Stimulated activated CD8-positive, alpha-beta memory T cell treated with anti-CD3 and anti-CD28 coated beads, Interleukin-4, amount 100 ng/mL, for 1 hour (primary cell): ENCODE data around the gene LHX8.
"Not testable (repeated sequence)": the region's sequence is repeated elsewhere in the genome, so short reads cannot be mapped to it uniquely, and the experiment has no call there.

ENCODE experiments used
- DNase-seq, 2 donors: peaks; one replicate each; pipeline ENCODE4 v3.0.0-alpha.2; 2020; ENCODE audit warnings: low read depth in 2 of 2, low spot score in 1 of 2

Gene LHX8

GRCh38 chr1:75133750-75134646 is at the start of gene LHX8:
Gene LHX8, plus strand, starts transcription at chr1:75134388. Its CDS starts 2,227 bp downstream, at chr1:75136615.
- no peak for DNase-seq

- DNase-seq: no peak
Measured at GRCh38 chr1:75085931-75086330, 48.3 kb upstream of the LHX8 start.

DNA sequence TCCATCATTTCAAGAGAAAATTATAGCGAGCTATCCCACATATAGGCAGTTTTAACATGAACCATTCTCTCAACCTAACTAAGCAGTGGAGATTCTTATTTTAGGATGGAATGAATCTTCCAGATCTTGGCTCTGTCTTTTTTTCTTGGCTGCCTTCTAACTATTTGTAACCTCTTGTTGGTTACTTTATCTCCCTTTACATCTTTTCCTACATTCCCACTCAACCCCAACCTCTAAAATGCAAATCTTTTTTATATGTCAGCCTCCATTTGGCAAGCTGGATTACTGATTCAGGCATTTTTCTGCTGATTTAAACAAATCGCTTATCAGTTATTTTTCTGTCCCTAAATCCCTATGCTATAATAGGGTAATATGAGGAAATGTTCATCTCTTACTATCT is 46.9 kb upstream of the LHX8 start:
- DNase-seq: no peak

GRCh38 chr1:75092141-75092540 is 42.0 kb upstream of the LHX8 start:
- DNase-seq: no peak

DNA sequence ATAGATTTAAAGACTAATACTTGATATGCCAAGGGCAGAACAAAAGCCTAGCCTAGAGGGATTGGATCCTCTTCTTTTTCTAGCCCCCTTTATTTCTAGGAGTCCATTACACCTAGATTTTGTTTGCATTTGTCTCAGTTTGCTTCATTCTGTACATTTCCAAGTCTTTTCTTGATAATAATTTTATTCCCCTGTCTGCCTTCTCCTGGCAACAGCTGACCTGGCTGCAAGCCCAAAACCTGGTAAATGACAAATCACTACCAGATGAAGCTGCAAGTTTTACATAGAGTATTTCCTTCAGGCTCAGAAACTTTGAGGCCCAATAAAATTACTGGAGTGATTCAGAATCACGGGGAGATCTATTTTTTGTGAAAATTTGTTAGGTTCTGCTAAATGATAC is 36.5 kb upstream of the LHX8 start:
- DNase-seq: no peak

GRCh38 chr1:75099581-75099980 is 34.6 kb upstream of the LHX8 start:
- DNase-seq: no peak

GRCh38 chr1:75100481-75101092 is 33.6 kb upstream of the LHX8 start:
- no peak for DNase-seq

GRCh38 chr1:75112362-75112951 is 21.7 kb upstream of the LHX8 start:
- not testable (repeated sequence) for DNase-seq

GRCh38 chr1:75115654-75116053 is 18.5 kb upstream of the LHX8 start:
- DNase-seq: no peak

DNA sequence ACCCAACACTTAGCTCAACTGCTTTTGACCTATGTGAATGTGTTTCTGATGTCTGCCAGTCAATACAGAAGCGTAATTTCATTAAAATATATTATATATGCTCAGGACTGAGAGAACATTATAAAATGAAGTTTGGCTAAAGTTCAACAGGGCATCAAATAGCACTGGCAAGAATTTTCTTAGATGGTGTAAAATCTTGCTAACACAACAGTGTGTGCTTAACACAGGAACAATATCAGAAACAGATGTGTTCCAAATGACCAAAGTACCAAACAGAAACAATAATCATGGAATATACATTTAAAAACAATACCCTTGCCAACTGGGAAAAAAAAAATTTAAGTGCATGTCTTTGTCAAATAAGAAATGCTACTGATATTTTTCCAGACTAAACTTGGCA is 10.4 kb upstream of the LHX8 start:
- DNase-seq: no peak

DNA sequence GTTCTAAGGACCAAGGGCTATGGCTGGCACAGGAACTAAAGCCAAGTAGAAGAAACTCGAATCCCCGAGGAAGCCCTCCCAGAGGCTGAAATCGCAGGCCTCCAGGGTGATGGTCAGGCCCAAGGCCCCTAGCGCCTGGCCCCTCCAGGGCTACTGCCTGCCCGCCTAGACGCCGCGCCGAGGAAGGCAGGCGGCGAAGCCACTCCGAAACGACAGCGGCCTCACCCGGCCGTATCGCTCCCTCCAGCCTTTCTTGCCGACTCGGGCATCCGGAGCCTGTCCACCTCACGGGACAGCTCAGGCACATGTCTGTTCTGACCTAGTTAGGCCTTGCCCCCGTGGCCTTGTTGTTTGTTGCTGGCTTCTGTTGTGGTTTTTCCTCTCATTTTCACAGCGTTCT is 9.7 kb upstream of the LHX8 start:
- no peak for DNase-seq

DNA sequence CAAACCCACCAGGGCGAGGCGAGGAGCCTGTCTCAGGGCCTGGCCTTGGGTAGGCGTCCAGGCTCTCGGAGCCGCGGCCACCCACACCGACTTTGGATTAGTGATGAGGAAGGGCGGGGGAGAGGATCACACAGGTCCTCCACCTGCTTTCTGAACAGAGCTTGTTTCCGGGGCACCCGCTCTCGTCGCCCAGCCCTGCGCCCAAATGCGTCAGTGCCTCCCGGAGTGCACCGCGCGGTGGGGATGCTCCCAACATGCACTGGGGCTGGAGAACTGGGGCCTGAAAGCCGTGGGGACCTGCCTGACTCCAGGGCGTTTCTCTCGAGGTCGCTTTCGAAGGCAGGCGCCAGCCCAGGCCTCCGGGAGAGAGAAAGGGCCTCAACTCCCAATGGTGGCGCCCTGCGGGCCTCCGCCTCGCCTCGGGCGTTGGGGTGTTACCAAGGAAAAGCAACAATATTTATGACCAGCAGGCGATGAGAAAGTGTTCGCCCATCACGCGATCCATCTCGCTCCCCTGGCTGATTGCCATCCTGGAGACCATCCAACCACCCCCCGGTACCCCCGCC is 8.9 kb upstream of the LHX8 start:
- no peak for DNase-seq

DNA sequence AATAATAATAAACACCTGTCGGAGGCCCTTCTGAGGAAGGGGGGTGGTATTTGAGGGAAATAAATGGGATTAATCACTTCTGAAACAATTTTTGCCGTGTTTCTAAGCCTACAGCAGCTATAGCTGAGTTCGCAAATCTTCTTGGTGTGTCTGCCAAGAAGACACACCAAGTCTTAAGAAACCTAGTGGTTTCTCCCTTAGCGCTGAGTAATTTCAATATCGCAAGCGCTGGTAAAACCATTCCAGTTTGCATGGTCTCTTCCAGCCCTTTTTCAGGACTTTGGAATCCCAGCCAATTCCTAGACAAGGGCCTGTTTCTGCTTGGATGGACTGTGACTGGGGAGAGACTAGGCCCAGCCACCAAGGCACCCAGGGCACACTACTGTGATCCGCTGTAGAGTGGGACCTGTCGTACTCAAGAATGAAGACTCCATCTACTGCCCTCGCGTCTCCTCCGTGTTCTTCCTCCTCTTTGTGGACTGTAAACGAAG is 7.5 kb upstream of the LHX8 start:
- no peak for DNase-seq

DNA sequence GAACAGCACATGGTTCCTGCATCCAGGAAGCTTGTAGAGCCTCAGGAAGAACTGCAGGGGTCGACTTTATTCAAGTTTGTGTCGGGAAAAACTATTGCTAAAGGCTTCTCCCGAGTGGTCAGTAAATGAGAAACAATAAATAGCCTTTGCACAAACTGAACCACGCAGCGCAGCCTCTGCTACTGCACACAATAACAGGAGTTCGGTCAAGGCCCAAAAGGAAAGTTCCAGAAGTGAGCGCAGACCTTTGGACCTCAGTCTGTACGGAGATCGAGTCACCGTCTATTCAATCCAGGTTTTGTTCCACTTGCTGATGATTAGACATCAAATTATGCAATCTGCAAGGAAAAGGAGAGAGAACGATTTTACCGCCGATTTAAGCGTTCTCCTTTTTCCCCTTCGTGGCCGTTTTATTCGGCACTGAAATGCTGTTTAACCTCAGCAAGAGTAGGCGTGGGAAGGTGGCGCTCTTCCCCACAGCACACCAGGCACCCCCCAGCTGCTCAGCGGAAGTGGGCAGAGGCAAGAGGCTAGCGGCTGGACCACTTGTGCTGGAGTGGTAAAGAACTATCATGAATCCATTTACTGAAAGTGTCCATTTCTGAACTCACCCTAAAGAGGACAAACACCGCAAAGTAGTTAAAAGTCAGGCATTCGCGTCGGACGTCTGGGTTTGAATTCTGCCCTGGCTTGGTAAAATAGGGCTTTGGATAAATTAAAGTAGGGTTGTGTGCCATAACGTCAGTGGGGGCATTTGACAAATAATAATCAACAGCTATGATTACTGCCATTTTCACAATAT is 6.1 kb upstream of the LHX8 start:
- DNase-seq: no peak

GRCh38 chr1:75129660-75129982 is 4.6 kb upstream of the LHX8 start:
- DNase-seq: no peak

GRCh38 chr1:75129983-75130789 is 4.0 kb upstream of the LHX8 start:
- no peak for DNase-seq

GRCh38 chr1:75130865-75131564 is 3.2 kb upstream of the LHX8 start:
- DNase-seq: no peak

DNA sequence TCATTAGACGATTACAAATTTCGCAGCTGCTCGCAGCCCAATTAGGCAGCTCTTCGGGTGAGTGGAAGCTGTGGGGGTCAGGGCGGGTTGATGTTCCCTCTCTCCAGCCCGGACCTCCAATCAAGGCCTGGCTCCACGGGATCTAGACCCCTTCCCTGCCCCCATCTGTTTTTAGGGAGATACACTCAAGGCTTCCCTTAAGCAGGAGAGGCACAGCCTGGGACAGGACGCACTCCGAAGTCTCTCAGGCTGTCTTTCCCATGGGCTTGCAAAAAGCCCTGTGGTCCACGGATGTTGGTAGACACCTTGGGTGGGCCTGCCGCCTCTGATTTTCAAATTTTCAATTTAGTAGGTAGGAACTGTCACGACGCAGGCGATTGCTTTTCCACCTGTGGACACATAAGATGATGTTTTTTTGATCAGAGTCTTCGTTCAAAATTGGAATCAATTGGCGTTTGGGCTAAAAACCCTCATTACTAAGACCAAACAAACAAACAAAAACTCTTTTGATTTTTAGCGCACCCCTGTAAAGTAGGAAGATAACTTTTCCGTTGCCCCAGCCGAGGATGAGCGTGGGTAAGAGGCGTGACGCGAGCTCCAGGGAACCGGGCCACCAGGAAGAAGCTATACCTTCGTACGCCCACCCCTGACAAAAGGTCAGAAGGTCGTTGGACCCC is 2.5 kb upstream of the LHX8 start:
- DNase-seq: no peak

DNA sequence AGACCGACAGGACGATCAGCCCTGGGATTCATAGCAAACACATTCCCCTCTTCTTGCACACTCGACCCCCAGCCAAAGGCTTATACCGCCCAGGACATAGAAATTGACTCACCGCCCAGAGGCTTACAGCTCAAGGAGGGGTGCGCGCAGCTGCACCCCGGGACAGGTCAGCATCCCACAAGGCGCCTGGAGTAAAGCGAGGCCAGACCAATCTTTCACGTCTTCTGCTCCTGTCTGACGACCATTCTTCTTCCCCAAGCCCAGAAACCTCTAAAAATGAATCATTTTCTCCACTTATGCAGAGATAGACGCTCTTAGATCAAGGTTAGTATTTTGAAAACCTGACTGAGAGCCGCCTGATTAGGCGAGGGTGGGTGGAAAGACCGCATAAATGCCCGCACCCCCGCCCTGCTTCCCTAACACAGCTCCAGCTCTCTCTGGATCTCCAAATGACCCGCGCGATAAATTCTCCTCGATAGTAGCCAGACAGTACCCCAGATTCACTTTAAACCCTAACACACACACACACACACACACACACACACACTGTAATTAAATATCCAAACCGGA is 1.9 kb upstream of the LHX8 start:
- no peak for DNase-seq
